GM23248 (cell line): Measurements from ENCODE around the gene CDKL5.

ENCODE experiments used
- EZH2 ChIP-seq: fragments of 200-600 bp; sonication (generic); IDR thresholded peaks from 2 replicates; pipeline ENCODE4 v1.6.1; 2018; ENCODE audit warnings: antibody characterized with exemption, mild to moderate bottlenecking; ENCODE audit not compliant: insufficient read depth, poor library complexity, severe bottlenecking
- EZH2phosphoT487 ChIP-seq: fragments of 200-600 bp; sonication (generic); IDR thresholded peaks from 2 replicates; pipeline ENCODE4 v1.6.1; 2018; ENCODE audit warnings: antibody characterized with exemption, moderate library complexity, mild to moderate bottlenecking, low read depth; ENCODE audit not compliant: insufficient read depth

DNA sequence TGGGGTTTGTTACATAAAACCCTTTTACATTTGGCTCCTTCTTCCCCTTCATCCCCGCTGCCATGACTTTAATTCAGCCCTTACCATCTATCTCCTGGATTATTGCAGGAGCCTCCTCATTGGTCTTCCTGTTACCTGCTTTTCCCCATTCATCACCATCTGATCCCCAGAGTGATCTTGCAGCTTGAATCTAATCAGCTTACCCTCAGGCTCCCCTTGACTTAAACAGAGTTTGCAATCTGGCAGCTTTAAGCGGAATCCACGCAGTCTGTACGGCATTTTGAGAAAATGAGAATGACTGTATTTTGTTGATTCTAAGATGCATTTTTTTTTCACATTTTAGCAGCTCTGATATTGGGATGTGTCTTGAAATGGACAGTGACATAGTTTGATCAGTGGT is 267.1 kb downstream of the CDKL5 start:
- TF ChIP-seq EZH2 (no peak), EZH2phosphoT487 (no peak)
